HepG2 (cell line): ENCODE results near the gene MAN1A1. TPM values are rescaled to one million over a fixed set of nuclear protein-coding genes. Genes with fewer than 3 reads are reported as not detected.
A peak's percentile ranks its signal among the peaks of the same experiment; 100 is the strongest.

Experiments
- ATAC-seq: fragments of 200-7000 bp; cut with Tn5 transposase; 3 replicates; pipeline ENCODE4 v1.9.1; 2020; ENCODE audit warnings: mild to moderate bottlenecking, moderate library complexity
- BruUV-seq: library from RNA; stranded (reverse); fragments of 400-500 nt; replicated peaks from 2 replicates; lab custom pipeline; 2021; lab: Mats Ljungman, UMichigan
- CTCF ChIA-PET: fragments of 300-600 bp; formaldehyde crosslinking; extraction: SDS; loops from one replicate; lab custom pipeline; 2021; ENCODE audit warnings: low total read pairs, inconsistent platforms, low intra/inter-chr PET ratio; lab: Yijun Ruan, JAX
- POLR2A ChIA-PET: fragments of 350-600 bp; sonication (Branson Sonifier 250); formaldehyde crosslinking; loops from one replicate; lab custom pipeline; 2020; ENCODE audit warnings: antibody characterized with exemption, inconsistent platforms; lab: Yijun Ruan, JAX
- DNase-seq: peaks from one replicate; pipeline ENCODE4 v3.0.0-alpha.2; 2015; ENCODE audit warnings: low spot score
- FAIRE-seq: peaks from 3 replicates; lab custom pipeline; 2011; peaks lifted over from hg19 to GRCh38; lab: Jason Lieb, UNC
- H2AFZ ChIP-seq: one replicate; pipeline ENCODE4 v1.6.1; 2011; ENCODE audit warnings: low read length, inconsistent platforms
- H3K27ac ChIP-seq: fragments of 300-600 bp; 3 replicates; pipeline ENCODE4 v1.8.0; 2011; ENCODE audit warnings: mixed run types, mild to moderate bottlenecking, mixed read lengths, low read length, inconsistent platforms; ENCODE audit not compliant: insufficient read depth; ENCODE audit errors: extremely low read length
- H3K27me3 ChIP-seq, 2 experiments: fragments of 200-600 bp in 1 of 2; 2 replicates in 1 of 2; 3 replicates in 1 of 2; pipeline versions ENCODE4 v1.6.0 to v1.8.0; 2011; ENCODE audit warnings: low read length in 2 of 2, mild to moderate bottlenecking in 2 of 2, moderate library complexity in 2 of 2, inconsistent platforms in 1 of 2; ENCODE audit not compliant: insufficient read depth in 2 of 2, control insufficient read depth in 1 of 2
- H3K36me3 ChIP-seq, 2 experiments: fragments of 200-600 bp in 1 of 2; replicated peaks in 1 of 2; 2 replicates in 1 of 2; 3 replicates in 1 of 2; pipeline versions ENCODE4 v1.5.1 to v1.8.0; 2011; ENCODE audit warnings: low read length in 2 of 2, inconsistent platforms in 1 of 2; ENCODE audit not compliant: insufficient read depth in 2 of 2, control insufficient read depth in 1 of 2
- H3K4me1 ChIP-seq: 2 replicates; pipeline ENCODE4 v1.5.1; 2012; ENCODE audit warnings: low read length, inconsistent platforms; ENCODE audit not compliant: insufficient read depth
- H3K4me2 ChIP-seq: 2 replicates; pipeline ENCODE4 v1.6.0; 2011; ENCODE audit warnings: low read depth, low read length, inconsistent platforms
- H3K4me3 ChIP-seq, 3 experiments: fragments of 200-600 bp in 1 of 3; sonication (generic), shearing (Covaris generic) in 1 of 3; replicated peaks in 1 of 3; 2 replicates each; pipeline ENCODE4 v1.5.1; 2011 to 2016; ENCODE audit warnings: low read length in 3 of 3, inconsistent platforms in 2 of 3, low read depth in 2 of 3, mild to moderate bottlenecking in 2 of 3, control low read depth in 1 of 3, mixed read lengths in 1 of 3; ENCODE audit not compliant: insufficient read depth in 1 of 3
- H3K79me2 ChIP-seq: one replicate; pipeline ENCODE4 v1.6.1; 2011; ENCODE audit warnings: low read length, inconsistent platforms; ENCODE audit not compliant: insufficient read depth
- H3K9ac ChIP-seq: 2 replicates; pipeline ENCODE4 v1.6.0; 2011; ENCODE audit warnings: mild to moderate bottlenecking, low read depth, low read length, inconsistent platforms; ENCODE audit not compliant: insufficient read depth
- H3K9me3 ChIP-seq: 2 replicates; pipeline ENCODE4 v1.5.1; 2012; ENCODE audit warnings: mild to moderate bottlenecking, low read length
- H4K20me1 ChIP-seq: 2 replicates; pipeline ENCODE4 v1.6.0; 2011; ENCODE audit warnings: inconsistent platforms, mild to moderate bottlenecking, low read length, moderate library complexity; ENCODE audit not compliant: insufficient read depth
- ISX ChIP-seq: sonication (generic); formaldehyde crosslinking; conservative IDR thresholded peaks from 2 replicates; pipeline ENCODE4 v1.5.0; 2020; ENCODE audit warnings: missing genetic modification reagents
- PHF8 ChIP-seq: sonication (generic); formaldehyde crosslinking; IDR thresholded peaks from 2 replicates; pipeline ENCODE4 v1.5.0; 2020; ENCODE audit warnings: missing genetic modification reagents
- RBM22 ChIP-seq: fragments of 200-400 bp; formaldehyde crosslinking; optimal IDR thresholded peaks from 2 replicates; pipeline ENCODE3; 2017; ENCODE audit warnings: mild to moderate bottlenecking, low read length, moderate library complexity
- XRCC5 ChIP-seq: fragments of 200-400 bp; formaldehyde crosslinking; optimal IDR thresholded peaks from 2 replicates; pipeline ENCODE3; 2017; ENCODE audit warnings: mild to moderate bottlenecking, low read length
- ZFP82 ChIP-seq: sonication (generic); formaldehyde crosslinking; IDR thresholded peaks from 2 replicates; pipeline ENCODE4 v1.5.1; 2020; ENCODE audit warnings: mild to moderate bottlenecking, missing genetic modification reagents, borderline replicate concordance
- ZIK1 ChIP-seq: sonication (generic); formaldehyde crosslinking; IDR thresholded peaks from 2 replicates; pipeline ENCODE4 v1.5.0; 2020; ENCODE audit warnings: mild to moderate bottlenecking, low read depth, missing genetic modification reagents, borderline replicate concordance
- WGBS: methylation state at CpG from one replicate; pipeline ENCODE4 v1.1.6; 2017; ENCODE audit warnings: low lambda C conversion rate; 5-methylcytosine and 5-hydroxymethylcytosine counted together
- in situ Hi-C: cut with HindIII; loops from 2 replicates; pipeline ENCODE4 v1.10.0; 2017; ENCODE audit warnings: low pct_unique_long_range_greater_than_20kb; ENCODE audit not compliant: extremely low pct_ligation_motif_present
- intact Hi-C: fragments of 100-400 bp; cut with micrococcal nuclease; formaldehyde crosslinking; loops from one replicate; pipeline ENCODE4 v1.10.0; 2022; ENCODE audit not compliant: unreplicated experiment
- polyA plus RNA-seq, 8 experiments: library from polyadenylated mRNA; depleted of rRNA in 3 of 8; stranded (reverse) in 7 of 8; unstranded in 1 of 8; fragments of >200 nt; fragmentation: Illumina TruSeq in 4 of 8; extraction: Trizol in 4 of 8; gene quantifications; 2 replicates each; pipeline versions ENCODE4 v1.2.1 to v1.2.3, GENCODE V29; 2011 to 2016; ENCODE audit warnings: low read depth in 4 of 8, missing spikeins in 1 of 8, mixed read lengths in 1 of 8; ENCODE audit not compliant: insufficient read depth in 1 of 8
- total RNA-seq, 5 experiments: library from RNA; depleted of rRNA; stranded (reverse); fragments of >200 nt; fragmentation: Illumina TruSeq; extraction: Trizol; gene quantifications; 2 replicates each; pipeline ENCODE4 v1.2.3, GENCODE V29; 2016; ENCODE audit warnings: low read depth in 1 of 5

The MAN1A1 gene
- total and polyA plus RNA-seq, 2 of the 13 experiments (the other 11 are each of a cell fraction or from before 2014, with no cell fraction given) = 156 to 236 TPM

DNA sequence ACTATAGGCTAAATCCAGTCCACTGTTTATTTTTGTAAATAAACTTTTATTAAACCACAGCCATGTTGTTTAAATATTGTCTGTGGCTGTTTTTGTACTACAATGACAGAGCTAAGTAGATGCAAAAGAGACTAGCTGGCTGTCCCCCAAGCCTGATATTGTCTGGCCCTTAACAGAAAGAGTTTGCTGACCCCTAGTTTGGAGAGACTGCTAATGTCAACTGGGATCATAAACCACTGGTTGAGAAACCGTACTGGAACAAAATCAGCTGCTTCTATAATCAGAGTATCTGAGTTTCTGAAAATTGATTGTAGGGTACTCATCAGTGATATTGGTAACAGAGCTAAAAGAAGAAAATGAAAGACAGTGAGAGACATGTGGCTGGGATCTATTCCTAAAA, 168.5 kb downstream of the MAN1A1 start:
- Histone ChIP-seq H3K36me3 (peaks cover 19 to 76% of the 10 kb centered on the region in 2 experiments), H3K9ac (no peak overlapping the region), H3K4me2 (no peak overlapping the region), H3K79me2 (no peaks in the 10 kb centered on the region), H2AFZ (no peak overlapping the region), H3K9me3 (no peaks in the 10 kb centered on the region), H3K27ac (peak overlapping the region; percentile 6), H3K4me1 (peaks cover 8% of the 10 kb centered on the region), H3K4me3 (no peak overlapping the region), H3K27me3 (no peaks in the 10 kb centered on the region), H4K20me1 (no peaks in the 10 kb centered on the region)
- no peak for DNase-seq
- intact Hi-C loops = no loop called here
- BruUV-seq = no TSS peak
- ChIA-PET POLR2A (no interaction called here), CTCF (no interaction called here)
- no peak for ATAC-seq
- TF ChIP-seq ZIK1 (CRISPR knock-in tag) (no peak), PHF8 (CRISPR knock-in tag) (no peak), ISX (0 out of 2 replicates have a peak, but pooled peaks have one; percentile 28), RBM22 (peak; percentile 72), ZFP82 (0 out of 2 replicates have a peak, but pooled peaks have one; percentile 31)
- no peak for FAIRE-seq
- 100% methylated on average over 1 of the region's 1 CpG for WGBS
- in situ Hi-C loops = no loop called here

GRCh38 chr6:119179842-119180241, 169.7 kb downstream of the MAN1A1 start:
- Histone ChIP-seq H2AFZ (no peak overlapping the region), H3K36me3 (peaks cover 16 to 67% of the 10 kb centered on the region in 2 experiments), H3K27ac (no peak overlapping the region), H3K4me2 (no peak overlapping the region), H3K4me1 (peaks cover 20% of the 10 kb centered on the region), H3K79me2 (no peaks in the 10 kb centered on the region), H3K27me3 (no peaks in the 10 kb centered on the region), H3K9me3 (no peaks in the 10 kb centered on the region), H3K9ac (no peak overlapping the region), H3K4me3 (no peak overlapping the region), H4K20me1 (no peaks in the 10 kb centered on the region)
- peak; percentile 92 for TF ChIP-seq RBM22
- no peak for TF ChIP-seq XRCC5
- FAIRE-seq = no peak
- DNase-seq = no peak
- 97% methylated on average over 3 of the region's 3 CpGs for WGBS
- no TSS peak for BruUV-seq
- POLR2A ChIA-PET = no interaction called here
- CTCF ChIA-PET = no interaction called here
- in situ Hi-C loops = no loop called here
- intact Hi-C loops = no loop called here
- ATAC-seq = no peak
